Stomach smooth muscle (tissue), 2 donors: ENCODE data around the gene DAP.

Source experiments
- H3K27ac ChIP-seq: one replicate; pipeline ENCODE4 v1.7.0; 2013; ENCODE audit warnings: mild to moderate bottlenecking, low read length, inconsistent platforms
- H3K27me3 ChIP-seq, 2 donors: one replicate each; pipeline ENCODE4 v1.7.0; 2013; ENCODE audit warnings: low read length in 2 of 2; ENCODE audit not compliant: insufficient read depth in 2 of 2, control insufficient read depth in 1 of 2
- H3K36me3 ChIP-seq, 2 donors: one replicate each; pipeline ENCODE4 v1.7.0; 2013; ENCODE audit warnings: low read length in 2 of 2; ENCODE audit not compliant: control insufficient read depth in 2 of 2, insufficient read depth in 2 of 2
- H3K4me1 ChIP-seq: one replicate; pipeline ENCODE4 v1.7.0; 2013; ENCODE audit warnings: low read length; ENCODE audit not compliant: control insufficient read depth, insufficient read depth
- H3K4me3 ChIP-seq, 2 donors: one replicate each; pipeline ENCODE4 v1.7.0; 2013; ENCODE audit warnings: low read length in 2 of 2
- H3K9ac ChIP-seq, 2 donors: one replicate each; pipeline ENCODE4 v1.7.0; 2013; ENCODE audit warnings: low read length in 2 of 2, mild to moderate bottlenecking in 1 of 2
- H3K9me3 ChIP-seq, 2 donors: one replicate each; pipeline ENCODE4 v1.7.0; 2013; ENCODE audit warnings: low read length in 2 of 2; ENCODE audit not compliant: control insufficient read depth in 2 of 2
- donor health status: healthy.
- donor health status: Pancreatic carcinoma.

Gene DAP

GRCh38 chr5:10760096-10760920 is 726 bp downstream of the DAP start:
- Histone ChIP-seq H3K9me3 (no peaks in the 10 kb centered on the region), H3K4me3 (peak overlapping the region; percentile 62 to 79), H3K27me3 (no peaks in the 10 kb centered on the region), H3K4me1 (peaks cover 22% of the 10 kb centered on the region), H3K9ac (peak overlapping the region; percentile 1 to 52), H3K27ac (peak overlapping the region; percentile 67), H3K36me3 (no peaks in the 10 kb centered on the region)

GRCh38 chr5:10759111-10759510 is 1.9 kb downstream of the DAP start:
- no peaks in the 10 kb centered on the region for H3K9me3 ChIP-seq
- no peak overlapping the region for H3K4me3 ChIP-seq
- no peak overlapping the region for H3K9ac ChIP-seq
- H3K36me3 ChIP-seq, result no peaks in the 10 kb centered on the region
- no peaks in the 10 kb centered on the region for H3K27me3 ChIP-seq
- H3K4me1 ChIP-seq, result peaks cover 22% of the 10 kb centered on the region
- no peak overlapping the region for H3K27ac ChIP-seq

GRCh38 chr5:10757922-10758555 is 3.0 kb downstream of the DAP start:
- Histone ChIP-seq H3K27me3 (no peaks in the 10 kb centered on the region), H3K9me3 (no peaks in the 10 kb centered on the region), H3K4me3 (no peak overlapping the region), H3K27ac (no peak overlapping the region), H3K9ac (no peak overlapping the region), H3K4me1 (peaks cover 20% of the 10 kb centered on the region), H3K36me3 (peaks cover 0 to 4% of the 10 kb centered on the region in 2 donors)

- Histone ChIP-seq H3K9me3 (no peaks in the 10 kb centered on the region), H3K27me3 (no peaks in the 10 kb centered on the region), H3K4me3 (no peak overlapping the region), H3K4me1 (peaks cover 14% of the 10 kb centered on the region), H3K27ac (no peak overlapping the region), H3K36me3 (peaks cover 0 to 9% of the 10 kb centered on the region in 2 donors), H3K9ac (no peak overlapping the region)
Observed at GRCh38 chr5:10757043-10757442, 4.0 kb downstream of the DAP start.

GRCh38 chr5:10756549-10756948 is 4.5 kb downstream of the DAP start:
- Histone ChIP-seq H3K9me3 (no peaks in the 10 kb centered on the region), H3K4me3 (no peak overlapping the region), H3K9ac (no peak overlapping the region), H3K4me1 (peaks cover 9% of the 10 kb centered on the region), H3K27me3 (no peaks in the 10 kb centered on the region), H3K27ac (no peak overlapping the region), H3K36me3 (peaks cover 0 to 9% of the 10 kb centered on the region in 2 donors)

- H3K9ac ChIP-seq, result no peak overlapping the region
- no peaks in the 10 kb centered on the region for H3K9me3 ChIP-seq
- H3K27ac ChIP-seq, result no peak overlapping the region
- H3K27me3 ChIP-seq, result no peaks in the 10 kb centered on the region
- peaks cover 8% of the 10 kb centered on the region for H3K4me1 ChIP-seq
- H3K36me3 ChIP-seq, result peaks cover 6 to 14% of the 10 kb centered on the region in 2 donors
- no peak overlapping the region for H3K4me3 ChIP-seq
Observed at GRCh38 chr5:10753178-10753577, 7.9 kb downstream of the DAP start.

GRCh38 chr5:10752451-10752850 is 8.6 kb downstream of the DAP start:
- Histone ChIP-seq H3K4me3 (no peak overlapping the region), H3K4me1 (peaks cover 6% of the 10 kb centered on the region), H3K9ac (no peak overlapping the region), H3K27me3 (no peaks in the 10 kb centered on the region), H3K27ac (no peak overlapping the region), H3K9me3 (no peaks in the 10 kb centered on the region), H3K36me3 (peaks cover 7 to 14% of the 10 kb centered on the region in 2 donors)

GRCh38 chr5:10750909-10751308 is 10.1 kb downstream of the DAP start:
- peaks cover 6% of the 10 kb centered on the region for H3K4me1 ChIP-seq
- H3K9me3 ChIP-seq, result no peaks in the 10 kb centered on the region
- H3K36me3 ChIP-seq, result peaks cover 18 to 23% of the 10 kb centered on the region in 2 donors
- H3K27me3 ChIP-seq, result no peaks in the 10 kb centered on the region
- no peak overlapping the region for H3K9ac ChIP-seq
- H3K4me3 ChIP-seq, result no peak overlapping the region
- no peak overlapping the region for H3K27ac ChIP-seq

GRCh38 chr5:10747678-10748622 is 13.1 kb downstream of the DAP start:
- Histone ChIP-seq H3K9ac (no peak overlapping the region), H3K36me3 (peaks cover 23 to 27% of the 10 kb centered on the region in 2 donors), H3K27me3 (no peaks in the 10 kb centered on the region), H3K4me3 (no peak overlapping the region), H3K4me1 (peaks cover 6% of the 10 kb centered on the region), H3K9me3 (no peaks in the 10 kb centered on the region), H3K27ac (no peak overlapping the region)

GRCh38 chr5:10746711-10747110 is 14.3 kb downstream of the DAP start:
- Histone ChIP-seq H3K9me3 (peaks cover 0 to 2% of the 10 kb centered on the region in 2 donors), H3K27ac (no peak overlapping the region), H3K36me3 (peaks cover 23 to 27% of the 10 kb centered on the region in 2 donors), H3K27me3 (no peaks in the 10 kb centered on the region), H3K4me1 (peaks cover 2% of the 10 kb centered on the region), H3K9ac (no peak overlapping the region), H3K4me3 (no peak overlapping the region)
